GM11168 (cell line): ENCODE data around the gene MAFG.

Source experiments
- in situ Hi-C: fragments of 300-500 bp; cut with MboI; formaldehyde crosslinking; loops from one replicate; pipeline ENCODE4 v1.12.0; 2022; ENCODE audit warnings: low sequenced_read_pairs; ENCODE audit not compliant: unreplicated experiment

Gene MAFG

GRCh38 chr17:81940538-81941483, 13.3 kb upstream of the MAFG start:
- in situ Hi-C loops, result no loop called here

- in situ Hi-C loops, result no loop called here
These were observed 12.4 kb upstream of the MAFG start for GRCh38 chr17:81939881-81940385.

- in situ Hi-C loops, result no loop called here
These were observed 11.7 kb upstream of the MAFG start for GRCh38 chr17:81939218-81939617.

GRCh38 chr17:81935709-81936084, 8.2 kb upstream of the MAFG start:
- in situ Hi-C loops, result no loop called here

- in situ Hi-C loops, result no loop called here
These were observed 7.5 kb upstream of the MAFG start for GRCh38 chr17:81934850-81935708.

DNA sequence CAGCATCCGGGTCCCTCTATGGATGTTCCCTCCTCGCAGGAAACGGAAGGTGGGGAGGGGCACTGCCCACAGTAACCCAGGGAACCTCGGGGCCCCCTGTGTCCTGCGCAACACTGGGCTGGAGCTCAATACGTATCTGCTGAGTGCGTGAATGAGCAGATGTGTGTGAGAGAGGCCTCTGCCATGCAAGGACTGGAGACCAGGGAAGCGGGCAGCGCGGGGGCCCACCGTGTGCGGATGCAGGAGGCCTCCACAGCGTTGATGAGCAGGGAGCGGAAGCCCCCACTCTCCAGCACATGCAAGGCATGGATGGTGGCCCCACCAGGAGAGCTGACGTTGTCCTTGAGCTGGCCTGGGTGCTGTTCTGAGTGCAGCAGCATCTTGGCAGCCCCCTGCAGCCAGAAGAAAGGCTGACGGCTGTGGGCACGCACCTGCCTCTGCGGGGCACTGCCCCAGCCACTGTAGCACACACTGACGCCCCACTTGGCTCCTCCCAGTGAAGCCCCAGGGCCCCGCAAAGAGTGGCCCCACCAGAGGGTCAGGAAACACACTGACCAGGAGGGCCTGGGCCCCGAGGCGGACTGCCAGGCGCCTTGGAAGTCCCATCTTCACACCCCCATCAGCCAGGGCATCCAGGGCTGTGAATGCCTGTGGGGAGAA, 6.7 kb upstream of the MAFG start:
- in situ Hi-C loops, result no loop called here

DNA sequence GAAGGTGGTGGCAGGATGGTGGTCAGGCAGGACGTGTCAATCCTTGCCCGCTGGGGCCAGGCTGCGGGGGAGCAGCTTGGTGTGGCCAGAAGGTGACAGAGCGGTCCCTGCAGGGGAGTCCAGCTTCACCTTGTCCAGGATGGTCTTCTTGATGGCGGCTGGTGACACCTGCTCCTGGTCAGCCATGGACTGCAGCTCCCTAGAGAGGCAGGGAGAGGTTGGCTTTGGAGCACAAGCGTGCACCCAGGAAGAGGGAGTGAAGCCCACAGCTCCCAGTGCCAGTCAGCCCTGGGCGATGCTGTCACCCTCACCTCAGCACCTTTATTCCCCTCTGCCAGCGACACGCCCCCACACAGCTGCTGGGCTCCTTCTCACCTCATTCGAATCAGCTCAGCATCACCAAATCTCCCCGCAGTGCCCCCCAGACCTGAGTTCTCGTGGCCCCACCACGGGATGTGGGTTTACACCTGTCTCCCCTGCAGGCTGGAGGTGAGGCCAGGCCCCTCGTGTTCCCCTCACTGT, 5.7 kb upstream of the MAFG start:
- in situ Hi-C loops, result no loop called here

DNA sequence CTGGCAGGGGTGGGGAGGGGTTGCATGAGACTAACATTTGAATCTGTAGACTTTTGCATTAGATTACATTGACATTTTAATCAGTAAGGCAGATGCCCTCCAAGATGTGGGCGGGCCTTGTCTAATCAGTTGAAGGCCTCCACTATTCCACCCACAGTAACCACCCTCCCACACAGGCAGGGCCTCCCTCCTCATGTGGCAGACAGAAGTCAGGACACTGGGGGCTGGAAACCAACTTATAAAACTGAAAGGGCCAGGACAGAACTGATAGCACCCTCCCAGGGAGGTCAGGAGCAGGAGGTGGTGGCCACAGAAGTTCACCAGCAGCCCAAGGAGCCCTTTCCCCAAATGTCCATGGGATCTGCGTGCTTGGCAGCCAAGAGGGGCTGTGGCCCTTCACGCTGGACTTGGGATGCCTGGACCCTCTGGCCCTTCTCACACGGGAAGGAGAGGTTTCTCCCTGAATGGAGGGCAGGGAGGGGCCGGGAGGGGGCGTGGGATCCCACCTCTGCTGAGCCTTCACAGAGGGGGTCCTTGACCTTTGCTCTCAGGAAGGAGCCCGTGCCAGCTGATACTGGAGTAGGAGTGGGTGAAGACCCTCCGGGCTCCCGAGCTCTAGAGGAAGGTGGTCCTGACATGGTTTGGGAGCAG, 4.9 kb upstream of the MAFG start:
- in situ Hi-C loops, result no loop called here

- in situ Hi-C loops, result no loop called here
These were observed 4.2 kb upstream of the MAFG start for GRCh38 chr17:81931557-81932332.

- in situ Hi-C loops, result no loop called here
These were observed 3.6 kb upstream of the MAFG start for GRCh38 chr17:81931189-81931556.

DNA sequence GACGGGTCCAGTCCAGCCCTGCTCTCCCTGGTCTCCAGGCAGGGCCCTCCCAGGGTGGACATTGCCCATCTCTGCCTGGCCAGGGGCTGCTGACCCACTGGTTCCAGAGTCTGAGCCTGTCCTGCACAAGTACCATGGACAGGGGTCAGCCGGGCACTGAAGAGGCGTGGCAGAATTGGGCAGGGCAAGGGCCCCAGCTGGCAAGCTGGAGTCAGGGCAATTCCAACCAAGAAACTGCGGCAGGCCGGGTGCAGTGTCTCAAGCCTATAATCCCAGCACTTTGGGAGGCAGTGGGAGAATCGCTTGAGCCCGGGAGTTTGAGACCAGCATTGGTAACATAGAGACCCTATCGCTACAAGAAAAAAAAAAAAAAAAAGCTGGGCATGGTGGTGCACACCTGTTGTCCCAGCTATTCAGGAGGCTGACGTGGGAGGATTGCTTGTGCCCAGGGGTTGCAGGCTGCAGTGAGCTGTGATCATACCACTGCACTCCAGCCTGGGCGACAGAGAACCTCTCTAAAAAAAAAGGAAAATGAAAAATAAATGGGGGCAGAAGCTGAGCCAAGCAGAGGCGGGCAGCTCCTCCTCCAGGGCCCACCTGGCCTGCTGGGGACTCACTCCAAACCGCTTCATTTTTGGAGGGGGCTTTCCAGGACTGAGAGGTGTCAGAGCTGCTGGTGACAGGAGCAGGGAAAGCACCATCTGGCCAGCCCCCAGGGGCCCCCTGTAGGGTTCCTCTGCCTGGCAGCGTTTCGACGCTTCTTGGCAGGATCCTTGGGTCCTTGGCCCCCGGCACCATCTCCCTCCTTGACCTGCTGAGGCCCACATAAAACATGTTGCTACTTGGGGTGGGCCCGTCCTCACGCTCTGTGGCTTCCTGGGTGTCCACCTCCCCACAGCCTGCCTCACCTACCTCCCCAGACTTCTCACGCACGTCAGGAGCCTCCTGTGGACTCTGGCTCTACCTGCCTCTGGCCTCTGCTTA, 2.9 kb upstream of the MAFG start:
- in situ Hi-C loops, result no loop called here

- in situ Hi-C loops, result no loop called here
These were observed 2.0 kb upstream of the MAFG start for GRCh38 chr17:81929253-81930141.

DNA sequence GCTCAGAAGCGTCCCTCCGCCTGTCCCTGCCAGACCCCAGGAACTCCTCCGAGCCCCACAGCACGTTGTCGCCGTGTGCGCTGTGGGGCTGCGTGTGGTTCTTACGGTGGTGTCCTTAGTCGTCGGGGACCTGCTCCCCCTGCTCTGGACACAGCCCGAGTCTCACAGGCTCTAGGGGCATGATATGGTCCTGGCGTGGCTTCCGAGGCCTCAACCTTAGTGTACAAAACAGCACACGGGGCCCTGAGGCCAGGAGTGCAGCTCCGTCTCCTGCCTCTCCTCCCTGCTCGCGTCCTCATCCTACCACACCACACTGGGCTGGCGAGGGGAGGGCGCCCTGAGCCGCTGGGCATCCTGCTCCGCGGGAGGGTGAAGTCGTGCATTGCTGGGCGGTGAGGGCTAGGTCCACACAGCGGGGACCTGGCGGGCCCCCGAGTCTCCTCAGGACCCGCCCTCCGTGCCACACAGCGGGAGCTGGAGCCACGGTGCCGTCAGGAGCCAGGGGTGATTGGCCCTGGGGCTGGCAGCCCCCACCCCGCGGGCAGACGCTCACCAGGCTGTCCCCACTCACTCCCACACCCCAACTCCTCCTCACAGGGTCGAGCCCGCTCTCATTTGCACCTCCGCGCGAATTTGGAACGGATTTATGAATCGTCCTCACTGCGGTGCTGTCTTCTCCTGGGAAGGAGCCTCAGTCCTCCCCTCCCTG, 1.2 kb upstream of the MAFG start:
- in situ Hi-C loops, result no loop called here

DNA sequence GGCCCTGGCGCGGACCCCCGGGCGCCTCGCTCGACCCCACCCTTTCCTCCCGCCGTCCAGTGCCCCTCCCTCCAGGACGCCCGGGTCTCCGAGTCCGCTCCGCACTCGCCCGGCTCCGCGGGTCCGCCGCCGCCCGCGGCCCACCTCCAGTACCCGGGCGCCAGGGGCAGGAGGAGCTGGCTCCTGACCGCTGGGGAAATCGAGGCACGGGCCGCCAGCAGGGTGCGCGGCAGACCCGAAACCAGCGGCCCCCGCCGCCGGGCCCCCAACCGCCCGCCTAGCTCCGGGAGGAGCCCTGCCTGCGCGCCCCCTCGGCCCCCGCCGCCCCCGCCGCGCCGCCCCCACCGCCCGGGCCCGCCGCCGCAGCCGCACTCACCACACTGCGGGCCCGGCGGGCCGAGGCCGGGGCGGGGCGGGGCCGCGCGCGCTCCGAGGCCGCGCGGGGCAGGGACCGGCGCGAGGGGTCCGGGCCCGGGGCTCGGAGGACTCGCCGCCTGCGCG, 333 bp downstream of the MAFG start:
- in situ Hi-C loops, result no loop called here

GRCh38 chr17:81926451-81927151, 934 bp downstream of the MAFG start:
- in situ Hi-C loops, result no loop called here
